GM21619 (cell line): ENCODE data around the gene MRPL12.

Source experiments
- ATAC-seq: cut with Tn5 transposase; IDR thresholded peaks from one replicate; pipeline ENCODE4 v1.9.1; 2021; ENCODE audit not compliant: unreplicated experiment

MRPL12 gene

GRCh38 chr17:81715107-81715871, 12.1 kb downstream of the MRPL12 start:
- no peak for ATAC-seq

- ATAC-seq, result no peak
Observed at GRCh38 chr17:81715872-81716673, 12.9 kb downstream of the MRPL12 start.

DNA sequence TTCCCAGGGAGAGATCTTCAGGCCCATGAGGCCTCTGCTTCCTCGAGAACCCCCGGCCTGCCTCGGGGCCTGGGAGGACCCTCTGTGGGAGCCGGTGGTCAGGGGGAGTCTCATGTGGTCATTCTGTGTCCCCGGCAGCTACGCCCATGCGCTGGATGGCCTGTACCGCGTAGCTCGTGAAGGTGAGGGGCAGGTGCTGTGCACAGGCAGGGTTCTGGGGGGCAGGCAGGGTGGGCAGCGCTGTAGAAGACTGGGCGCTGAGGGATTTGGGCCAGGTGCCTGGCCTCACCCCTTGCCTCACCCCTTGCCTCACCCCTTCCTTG, 13.5 kb downstream of the MRPL12 start:
- no peak for ATAC-seq

GRCh38 chr17:81717049-81717765, 14.0 kb downstream of the MRPL12 start:
- no peak for ATAC-seq

- no peak for ATAC-seq
Observed at GRCh38 chr17:81717766-81718089, 14.6 kb downstream of the MRPL12 start.

DNA sequence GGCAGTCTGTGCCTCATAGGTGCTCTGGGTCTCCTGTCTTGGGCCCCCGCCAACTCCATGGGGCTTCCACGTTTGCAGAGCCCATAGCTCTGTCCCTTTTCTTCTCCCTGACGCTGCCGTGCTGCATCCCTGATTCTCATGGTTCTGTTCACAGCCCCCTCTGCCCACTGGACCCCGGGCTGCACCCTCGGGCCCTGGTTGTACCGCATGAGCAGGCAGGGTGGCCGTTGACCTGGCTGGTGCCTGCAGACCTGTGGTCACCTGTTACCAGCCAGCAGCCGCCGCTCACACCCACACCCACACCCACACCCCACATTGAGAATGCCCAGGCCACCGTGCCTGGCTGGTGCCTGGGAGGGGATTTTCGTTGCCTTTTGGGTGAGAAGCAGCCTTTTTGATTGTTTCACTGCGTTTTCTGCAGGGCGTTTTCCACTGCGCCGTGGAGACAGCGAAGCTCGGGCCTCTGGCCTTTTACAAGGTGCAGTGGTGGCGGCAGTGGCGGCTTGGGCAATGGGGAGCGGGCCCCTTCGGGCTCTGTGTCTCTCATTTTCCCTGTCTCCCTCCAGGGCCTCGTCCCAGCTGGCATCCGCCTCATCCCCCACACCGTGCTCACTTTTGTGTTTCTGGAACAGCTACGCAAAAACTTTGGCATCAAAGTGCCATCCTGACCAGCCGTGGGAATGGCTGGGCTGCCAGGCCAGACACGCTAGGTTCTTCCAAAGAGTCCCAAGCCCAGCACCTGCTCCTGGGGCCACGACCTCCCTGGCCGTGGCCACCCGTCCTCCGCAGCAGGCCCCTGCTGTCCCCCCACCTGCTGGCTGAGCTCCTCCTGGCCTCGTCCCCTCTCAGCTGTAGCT, 16.5 kb downstream of the MRPL12 start:
- no peak for ATAC-seq

- ATAC-seq, result no peak
Observed at GRCh38 chr17:81720267-81721071, 17.3 kb downstream of the MRPL12 start.

- no peak for ATAC-seq
Observed at GRCh38 chr17:81722184-81723120, 19.3 kb downstream of the MRPL12 start.

DNA sequence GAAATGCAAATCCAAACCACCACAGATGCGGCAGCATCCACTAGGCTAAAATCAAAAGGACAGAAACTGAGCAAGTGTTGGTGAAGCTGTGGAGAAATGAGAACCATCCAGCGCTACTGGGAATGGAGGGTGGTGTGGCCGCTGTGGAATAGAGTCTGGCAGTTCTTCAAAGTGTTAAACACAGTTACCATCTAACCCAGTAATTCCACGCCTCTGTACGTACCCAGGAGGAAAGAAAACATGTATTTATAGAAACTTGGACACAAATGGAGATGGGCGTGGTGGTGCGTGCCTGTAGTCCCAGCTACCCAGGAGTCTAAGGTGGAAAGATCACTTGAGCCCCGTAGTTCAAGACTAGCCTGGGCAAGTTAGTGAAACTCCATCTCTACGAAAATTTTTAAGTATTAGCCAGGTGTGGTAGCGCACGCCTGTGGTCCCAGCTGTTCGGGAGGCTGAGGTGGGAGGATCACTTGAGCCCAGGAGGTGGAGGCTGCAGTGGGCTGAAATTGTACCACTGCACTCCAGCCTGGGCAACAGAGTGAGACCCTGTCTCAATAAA, 20.6 kb downstream of the MRPL12 start:
- ATAC-seq, result no peak

- no peak for ATAC-seq
Observed at GRCh38 chr17:81725439-81725838, 22.3 kb downstream of the MRPL12 start.

DNA sequence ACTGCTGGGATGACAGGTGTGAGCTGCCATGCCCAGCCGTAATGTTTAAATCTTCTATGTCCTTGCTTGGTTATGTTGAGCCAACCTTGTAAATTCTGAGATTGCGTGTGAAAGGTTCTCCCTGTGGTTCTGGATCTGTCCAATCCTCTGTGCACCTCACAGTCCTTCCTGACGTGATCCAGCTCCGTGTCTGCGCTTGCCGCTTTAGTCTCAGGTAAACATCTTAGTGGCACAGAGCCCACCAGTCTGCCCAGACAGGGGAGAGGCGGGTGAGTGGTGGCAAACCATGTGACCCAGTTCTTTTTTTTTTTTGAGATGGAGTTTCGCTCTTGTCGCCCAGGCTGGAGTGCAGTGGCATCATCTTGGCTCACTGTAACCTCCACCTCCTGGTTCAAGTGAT, 22.8 kb downstream of the MRPL12 start:
- no peak for ATAC-seq

GRCh38 chr17:81727324-81728031, 24.3 kb downstream of the MRPL12 start:
- ATAC-seq, result no peak

- ATAC-seq, result no peak
Observed at GRCh38 chr17:81733507-81734404, 30.6 kb downstream of the MRPL12 start.

GRCh38 chr17:81734405-81735263, 31.5 kb downstream of the MRPL12 start:
- no peak for ATAC-seq

DNA sequence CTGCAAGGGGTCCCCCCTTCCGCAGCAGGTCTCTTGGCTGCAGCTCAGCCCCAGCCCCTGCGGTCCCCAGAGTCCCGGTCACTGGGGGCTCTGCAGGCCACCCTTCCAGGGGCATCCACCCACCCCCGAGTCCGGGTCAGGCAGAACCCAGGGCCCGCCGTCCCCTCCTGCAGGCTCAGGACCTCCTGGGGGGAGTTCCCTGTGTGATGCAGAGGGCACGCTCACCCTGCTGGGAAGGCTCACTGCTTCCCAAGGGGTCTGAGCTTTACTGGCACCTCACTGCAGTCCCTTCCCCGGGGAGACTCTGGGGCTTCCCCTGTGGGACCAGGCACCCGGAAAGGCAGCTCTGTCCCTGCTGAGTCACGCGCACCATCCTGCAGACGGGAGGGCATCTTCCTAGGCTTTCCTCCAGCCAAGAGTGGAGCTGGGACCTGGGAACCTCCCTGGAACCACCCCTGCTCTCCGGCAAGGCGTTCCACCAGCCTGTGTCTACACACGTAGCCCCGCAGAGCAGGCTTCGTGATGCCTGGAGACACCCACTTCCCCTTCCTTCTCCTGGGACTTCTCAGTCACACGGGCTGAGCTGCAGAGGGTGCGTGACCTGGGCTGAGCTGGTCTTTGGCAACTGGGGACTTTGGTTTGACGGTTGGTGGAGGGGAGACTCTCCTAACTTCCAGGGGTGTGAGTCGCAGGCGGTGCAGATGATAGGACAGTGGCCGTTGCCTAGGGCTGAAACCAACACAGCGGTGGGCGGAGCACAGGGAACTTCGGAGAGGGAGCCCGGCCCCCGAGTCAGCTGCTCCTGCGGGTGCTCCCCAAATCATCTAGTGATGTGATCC, 32.3 kb downstream of the MRPL12 start:
- ATAC-seq, result peak; percentile 51
